ENCODE results near the gene SLC12A4. TPM values are rescaled to one million over a fixed set of nuclear protein-coding genes. Genes with fewer than 3 reads are reported as not detected.
A peak's percentile ranks its signal among the peaks of the same experiment; 100 is the strongest.
"Not testable (repeated sequence)": the region's sequence is repeated elsewhere in the genome, so short reads cannot be mapped to it uniquely, and the experiment has no call there.

SLC12A4 gene
- total RNA-seq, 2 experiments from 2014 or later: 15.1 to 17.7 TPM

DNA sequence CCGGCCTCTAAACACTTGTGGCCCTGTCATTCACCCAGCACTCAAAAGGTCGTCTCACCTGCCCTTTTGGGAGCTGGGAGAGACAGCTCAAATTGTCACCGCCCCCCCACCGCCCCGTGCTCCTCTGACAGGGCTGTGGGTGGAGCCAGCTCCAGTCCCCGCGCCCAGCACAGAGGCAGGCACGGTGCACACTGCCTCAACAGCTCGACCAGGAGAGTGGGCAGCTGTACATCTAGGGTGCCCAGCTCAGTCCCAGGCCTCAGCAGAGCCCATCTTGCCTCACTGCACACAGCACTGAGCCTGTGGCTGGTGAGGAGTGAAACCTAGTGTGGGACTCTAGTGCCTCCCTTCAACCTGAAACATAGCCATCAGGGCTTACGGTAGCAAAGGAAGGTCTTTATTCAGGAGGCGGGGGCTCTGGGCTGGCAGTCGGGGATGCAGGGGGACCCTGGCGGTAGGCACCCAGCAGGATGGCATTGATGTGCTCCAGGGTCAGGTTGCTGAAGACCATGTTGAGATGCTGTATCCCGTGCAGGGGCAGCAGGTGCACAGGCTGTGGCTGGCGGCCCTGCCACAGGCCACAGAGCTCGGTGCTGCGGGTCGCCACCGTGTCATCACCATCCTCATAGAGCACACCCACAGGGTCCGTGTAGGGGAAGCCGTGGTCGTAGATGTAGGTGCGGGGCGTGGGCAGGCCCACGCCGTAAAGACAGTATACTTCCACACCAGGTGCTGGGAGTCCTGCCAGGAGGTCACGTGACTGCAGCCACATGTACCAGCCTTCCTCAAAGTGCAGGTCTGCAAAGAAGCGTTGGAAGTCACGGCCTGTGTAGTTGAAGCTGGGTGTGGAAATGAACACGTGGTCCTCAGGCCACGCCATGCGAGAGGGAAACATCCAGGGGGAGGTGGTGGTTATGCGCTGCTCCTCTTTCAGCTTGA is 28.7 kb downstream of the SLC12A4 start:
- Histone ChIP-seq H3K27me3 (ENCODE audit: control insufficient read depth in 1 of 2, insufficient read depth in 2 of 2, low read length in 2 of 2) (no peaks in the 10 kb centered on the region), H3K4me3 (ENCODE audit: low read length) (peak overlapping the region; percentile 25), H3K4me1 (ENCODE audit: insufficient read depth, low read length) (peaks cover 67% of the 10 kb centered on the region), H3K36me3 (ENCODE audit: insufficient read depth, low read length) (peaks cover 12% of the 10 kb centered on the region), H3K9me3 (ENCODE audit: control insufficient read depth in 1 of 2, insufficient read depth in 1 of 2, low read length in 2 of 2) (no peaks in the 10 kb centered on the region), H3K27ac (ENCODE audit: low read depth in 1 of 2, low read length in 2 of 2) (peak overlapping the region; percentile 53 to 55)
- no peaks in the 10 kb centered on the region for H3K9me3 Mint-ChIP-seq
- no peak for ATAC-seq (ENCODE audit: poor library complexity)
- H3K4me3 Mint-ChIP-seq: peak overlapping the region; percentile 58
- CTCF ChIA-PET: interaction anchor here (1.2 to 1.6 kb wide), 2 partner anchors 56 to 272 kb away, joined by 4 to 5 read pairs; no protein-coding TSS in a partner anchor
- H3K36me3 Mint-ChIP-seq (ENCODE audit: low read depth): peaks cover 27% of the 10 kb centered on the region
- peaks cover 50% of the 10 kb centered on the region for H3K4me1 Mint-ChIP-seq (ENCODE audit: low read depth)
- TF ChIP-seq, protein P1, sequence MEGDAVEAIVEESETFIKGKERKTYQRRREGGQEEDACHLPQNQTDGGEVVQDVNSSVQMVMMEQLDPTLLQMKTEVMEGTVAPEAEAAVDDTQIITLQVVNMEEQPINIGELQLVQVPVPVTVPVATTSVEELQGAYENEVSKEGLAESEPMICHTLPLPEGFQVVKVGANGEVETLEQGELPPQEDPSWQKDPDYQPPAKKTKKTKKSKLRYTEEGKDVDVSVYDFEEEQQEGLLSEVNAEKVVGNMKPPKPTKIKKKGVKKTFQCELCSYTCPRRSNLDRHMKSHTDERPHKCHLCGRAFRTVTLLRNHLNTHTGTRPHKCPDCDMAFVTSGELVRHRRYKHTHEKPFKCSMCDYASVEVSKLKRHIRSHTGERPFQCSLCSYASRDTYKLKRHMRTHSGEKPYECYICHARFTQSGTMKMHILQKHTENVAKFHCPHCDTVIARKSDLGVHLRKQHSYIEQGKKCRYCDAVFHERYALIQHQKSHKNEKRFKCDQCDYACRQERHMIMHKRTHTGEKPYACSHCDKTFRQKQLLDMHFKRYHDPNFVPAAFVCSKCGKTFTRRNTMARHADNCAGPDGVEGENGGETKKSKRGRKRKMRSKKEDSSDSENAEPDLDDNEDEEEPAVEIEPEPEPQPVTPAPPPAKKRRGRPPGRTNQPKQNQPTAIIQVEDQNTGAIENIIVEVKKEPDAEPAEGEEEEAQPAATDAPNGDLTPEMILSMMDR (IDR thresholded peaks at IDR 0.05): no peak
- DNase-seq: peak in 9 of 14 experiments; percentile 23 to 66 (median 55)
- no peaks in the 10 kb centered on the region for H3K27me3 Mint-ChIP-seq
- intact Hi-C loops (cut with DNase I, micrococcal nuclease): loop anchor here (1.0 to 5.0 kb wide), 3 partner anchors 29 to 103 kb away; partner anchors contain the start of genes PSKH1 (in 1 of the 2) and SLC12A4 (in 1 of the 2)
- POLR2A ChIA-PET: interaction anchor here (1.0 to 1.3 kb wide), 5 partner anchors 10 to 47 kb away, joined by 3 to 4 read pairs (median 3); partner anchors contain the start of gene PSKH1
- peak overlapping the region; percentile 89 for H3K27ac Mint-ChIP-seq

DNA sequence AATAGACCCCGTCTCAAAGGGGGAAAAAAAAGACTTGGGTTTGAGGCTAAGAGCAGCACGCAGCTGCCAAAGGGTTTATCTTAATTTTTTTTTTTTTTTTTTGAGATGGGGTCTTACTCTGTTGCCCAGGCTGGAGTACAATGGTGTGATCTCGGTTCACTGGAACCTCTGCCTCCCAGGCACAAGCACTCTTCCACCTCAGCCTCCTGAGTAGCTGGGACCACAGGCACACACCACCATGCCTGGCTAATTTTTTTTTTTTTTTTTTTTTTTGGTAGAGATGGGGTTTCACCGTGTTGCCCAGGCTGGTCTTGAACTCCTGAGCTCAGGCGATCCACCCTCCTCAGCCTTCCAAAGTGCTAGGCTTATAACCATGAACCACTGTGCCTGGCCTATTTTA is 30.7 kb downstream of the SLC12A4 start:
- Mint-ChIP-seq H3K36me3 (ENCODE audit: low read depth) (peaks cover 41% of the 10 kb centered on the region), H3K27ac (peak overlapping the region; percentile 95), H3K4me1 (ENCODE audit: low read depth) (peaks cover 51% of the 10 kb centered on the region)
- H3K27me3 ChIP-seq (ENCODE audit: control insufficient read depth in 1 of 2, insufficient read depth in 2 of 2, low read length in 2 of 2); H3K9me3 Mint-ChIP-seq; H3K27me3 Mint-ChIP-seq; H3K4me3 ChIP-seq (ENCODE audit: low read length); ATAC-seq (ENCODE audit: poor library complexity); H3K4me3 Mint-ChIP-seq; DNase-seq; H3K9me3 ChIP-seq (ENCODE audit: control insufficient read depth in 1 of 2, insufficient read depth in 1 of 2, low read length in 2 of 2): not testable (repeated sequence)
- peak overlapping the region; percentile 84 to 89 for H3K27ac ChIP-seq (ENCODE audit: low read depth in 1 of 2, low read length in 2 of 2)
- intact Hi-C loops (cut with DNase I, micrococcal nuclease): loop anchor here (2.0 to 5.0 kb wide), 4 partner anchors 31 to 105 kb away; partner anchors contain the start of genes DDX28 (in 1 of the 2), DUS2 (in 1 of the 2), PSKH1 (in 1 of the 2) and SLC12A4 (in 1 of the 2)
- peaks cover 25% of the 10 kb centered on the region for H3K36me3 ChIP-seq (ENCODE audit: insufficient read depth, low read length)
- ChIA-PET POLR2A (interaction anchor here (0.6 to 3.8 kb wide), 4 partner anchors 9 to 298 kb away, joined by 3 to 26 read pairs (median 3); partner anchors contain the start of genes CENPT, ESRP2 and NUTF2), CTCF (interaction anchor here (0.7 to 1.3 kb wide), 2 partner anchors 121 to 215 kb away, joined by 3 to 4 read pairs; no protein-coding TSS in a partner anchor)
- peaks cover 68% of the 10 kb centered on the region for H3K4me1 ChIP-seq (ENCODE audit: insufficient read depth, low read length)

DNA sequence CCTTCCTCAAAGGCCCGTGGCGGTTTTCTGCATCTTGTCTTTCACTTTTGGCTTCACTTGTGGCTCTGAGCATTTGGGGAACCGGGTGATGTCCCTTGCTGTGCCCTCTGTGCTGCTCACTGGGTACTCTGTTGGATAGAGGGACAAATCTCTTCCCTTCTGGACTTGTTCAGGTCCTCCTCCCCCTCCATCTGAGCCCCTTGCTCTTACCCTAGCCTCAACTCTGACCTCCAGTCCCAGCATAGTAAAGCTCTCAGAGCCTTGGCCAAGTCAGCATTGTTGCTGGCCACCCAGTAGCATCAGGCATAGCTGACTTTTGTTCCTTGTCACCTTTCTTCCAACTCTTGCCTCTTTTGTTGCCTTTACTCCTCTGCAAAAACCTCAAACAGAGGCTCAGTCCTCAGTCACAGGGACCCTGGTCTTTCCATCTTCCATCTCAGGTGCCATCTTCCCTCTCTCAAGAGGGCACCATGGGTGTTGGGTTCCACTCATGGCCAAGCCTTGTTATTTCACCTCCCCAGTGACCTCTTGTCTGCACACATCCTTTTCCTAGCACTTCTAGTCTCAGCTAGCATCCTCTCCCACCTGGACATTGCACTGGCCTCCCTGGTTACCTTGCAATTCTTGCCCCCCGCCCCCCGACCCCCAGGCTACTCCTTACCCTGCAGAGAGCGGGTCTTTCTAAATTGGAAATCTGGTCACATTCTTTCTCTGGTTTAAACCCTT is 31.4 kb downstream of the SLC12A4 start:
- DNase-seq (peak in 13 of 14 experiments; percentile 57 to 93 (median 69)), ATAC-seq (ENCODE audit: poor library complexity) (no peak)
- Histone ChIP-seq H3K4me1 (ENCODE audit: insufficient read depth, low read length) (peaks cover 62% of the 10 kb centered on the region), H3K27ac (ENCODE audit: low read depth in 1 of 2, low read length in 2 of 2) (peak overlapping the region; percentile 84 to 89), H3K36me3 (ENCODE audit: insufficient read depth, low read length) (peaks cover 26% of the 10 kb centered on the region), H3K27me3 (ENCODE audit: control insufficient read depth in 1 of 2, insufficient read depth in 2 of 2, low read length in 2 of 2) (no peaks in the 10 kb centered on the region), H3K9me3 (ENCODE audit: control insufficient read depth in 1 of 2, insufficient read depth in 1 of 2, low read length in 2 of 2) (no peaks in the 10 kb centered on the region), H3K4me3 (ENCODE audit: low read length) (peak overlapping the region; percentile 96)
- Mint-ChIP-seq H3K27ac (peak overlapping the region; percentile 95), H3K4me1 (ENCODE audit: low read depth) (peaks cover 47% of the 10 kb centered on the region), H3K9me3 (no peaks in the 10 kb centered on the region), H3K36me3 (ENCODE audit: low read depth) (peaks cover 43% of the 10 kb centered on the region), H3K4me3 (peak overlapping the region; percentile 98), H3K27me3 (no peaks in the 10 kb centered on the region)
- ChIA-PET CTCF (interaction anchor here (0.7 to 2.0 kb wide), 5 partner anchors 103 to 416 kb away, joined by 3 to 9 read pairs (median 4); no protein-coding TSS in a partner anchor), POLR2A (interaction anchor here (0.8 to 3.8 kb wide), 29 partner anchors 8 to 390 kb away, joined by 3 to 44 read pairs (median 6); partner anchors contain the start of genes CARMIL2, CENPT, CTCF and DDX28)
- intact Hi-C loops (cut with DNase I, micrococcal nuclease): loop anchor here (1.0 to 5.0 kb wide), 7 partner anchors 31 to 105 kb away; partner anchors contain the start of genes SLC12A4 (in 2 of the 2), DDX28 (in 1 of the 2), DUS2 (in 1 of the 2) and NUTF2 (in 1 of the 2)
- TF ChIP-seq, protein P1 (IDR thresholded peaks at IDR 0.05): no peak
